H9 (cell line): ENCODE results near the gene PEX10. TPM values are rescaled to one million over a fixed set of nuclear protein-coding genes. Genes with fewer than 3 reads are reported as not detected.

ENCODE experiments used
- DNase-seq: peaks from one replicate; pipeline ENCODE4 v3.0.0-alpha.2; 2017
- H2AFZ ChIP-seq: one replicate; pipeline ENCODE4 v1.6.1; 2013; ENCODE audit warnings: mild to moderate bottlenecking, low read length, control low read depth, moderate library complexity
- H2AK5ac ChIP-seq: 2 replicates; pipeline ENCODE4 v1.6.1; 2013; ENCODE audit warnings: low read length, control low read depth, mixed read lengths; ENCODE audit not compliant: insufficient read length
- H2BK120ac ChIP-seq: one replicate; pipeline ENCODE4 v1.6.1; 2013; ENCODE audit warnings: low read depth, mild to moderate bottlenecking, low read length, control low read depth, inconsistent platforms; ENCODE audit not compliant: poor library complexity, severe bottlenecking
- H2BK12ac ChIP-seq: 2 replicates; pipeline ENCODE4 v1.6.1; 2013; ENCODE audit warnings: low read length, control low read depth, mixed read lengths, low read depth; ENCODE audit not compliant: insufficient read length
- H2BK15ac ChIP-seq: 2 replicates; pipeline ENCODE4 v1.6.1; 2013; ENCODE audit warnings: low read depth, low read length, control low read depth
- H2BK20ac ChIP-seq: one replicate; pipeline ENCODE4 v1.6.1; 2013; ENCODE audit warnings: low read depth, mild to moderate bottlenecking, low read length, control low read depth, inconsistent platforms; ENCODE audit not compliant: poor library complexity, severe bottlenecking
- H2BK5ac ChIP-seq: 2 replicates; pipeline ENCODE4 v1.6.1; 2013; ENCODE audit warnings: low read length, control low read depth, mixed read lengths; ENCODE audit not compliant: insufficient read length
- H3K14ac ChIP-seq: 2 replicates; pipeline ENCODE4 v1.6.1; 2013; ENCODE audit warnings: low read length, control low read depth; ENCODE audit not compliant: insufficient read depth
- H3K18ac ChIP-seq: 2 replicates; pipeline ENCODE4 v1.6.1; 2013; ENCODE audit warnings: low read depth, mild to moderate bottlenecking, mixed read lengths, low read length, control low read depth; ENCODE audit not compliant: insufficient read length
- H3K23ac ChIP-seq: 2 replicates; pipeline ENCODE4 v1.6.1; 2013; ENCODE audit warnings: low read length, control low read depth, mixed read lengths, low read depth; ENCODE audit not compliant: insufficient read length
- H3K23me2 ChIP-seq: 2 replicates; pipeline ENCODE4 v1.6.1; 2013; ENCODE audit warnings: low read depth, mild to moderate bottlenecking, mixed read lengths, low read length, control low read depth; ENCODE audit not compliant: insufficient read length, poor library complexity, severe bottlenecking
- H3K27ac ChIP-seq: 2 replicates; pipeline ENCODE4 v1.5.1; 2013; ENCODE audit warnings: low read length, control low read depth, mixed read lengths, low read depth; ENCODE audit not compliant: insufficient read length
- H3K27me3 ChIP-seq: 2 replicates; pipeline ENCODE4 v1.6.1; 2013; ENCODE audit warnings: low read length, control low read depth, inconsistent platforms; ENCODE audit not compliant: insufficient read depth
- H3K4ac ChIP-seq: 2 replicates; pipeline ENCODE4 v1.6.1; 2013; ENCODE audit warnings: low read depth, mild to moderate bottlenecking, control low read depth, inconsistent platforms, low read length, moderate library complexity
- H3K4me1 ChIP-seq: 2 replicates; pipeline ENCODE4 v1.6.1; 2013; ENCODE audit warnings: low read length, control low read depth, inconsistent platforms; ENCODE audit not compliant: insufficient read depth
- H3K4me2 ChIP-seq: 2 replicates; pipeline ENCODE4 v1.6.1; 2013; ENCODE audit warnings: low read length, control low read depth, mixed read lengths; ENCODE audit not compliant: insufficient read length, insufficient read depth
- H3K56ac ChIP-seq: 2 replicates; pipeline ENCODE4 v1.6.1; 2013; ENCODE audit warnings: low read depth, mild to moderate bottlenecking, mixed read lengths, low read length, control low read depth; ENCODE audit not compliant: insufficient read length
- H3K79me1 ChIP-seq: 2 replicates; pipeline ENCODE4 v1.6.1; 2013; ENCODE audit warnings: low read depth, mild to moderate bottlenecking, moderate library complexity, low read length, control low read depth, inconsistent platforms; ENCODE audit not compliant: insufficient read depth, poor library complexity, severe bottlenecking
- H3K79me2 ChIP-seq: 2 replicates; pipeline ENCODE4 v1.6.1; 2013; ENCODE audit warnings: low read length, control low read depth, inconsistent platforms; ENCODE audit not compliant: insufficient read depth
- H3K9ac ChIP-seq: 2 replicates; pipeline ENCODE4 v1.6.1; 2013; ENCODE audit warnings: low read length, control low read depth, mixed read lengths; ENCODE audit not compliant: insufficient read length; ENCODE audit errors: extremely low read depth
- H3K9me3 ChIP-seq: one replicate; pipeline ENCODE4 v1.6.1; 2013; ENCODE audit warnings: low read depth, low read length, inconsistent platforms; ENCODE audit not compliant: control insufficient read depth
- H3T11ph ChIP-seq: one replicate; pipeline ENCODE4 v1.6.1; 2013; ENCODE audit warnings: mild to moderate bottlenecking, low read length, control low read depth, inconsistent platforms
- H4K20me1 ChIP-seq: one replicate; pipeline ENCODE4 v1.6.1; 2013; ENCODE audit not compliant: control insufficient read depth, insufficient read length, insufficient read depth
- H4K5ac ChIP-seq: 2 replicates; pipeline ENCODE4 v1.6.1; 2013; ENCODE audit warnings: low read depth, mild to moderate bottlenecking, mixed read lengths, low read length, control low read depth; ENCODE audit not compliant: insufficient read length
- H4K8ac ChIP-seq: replicated peaks from 2 replicates; pipeline ENCODE4 v1.6.1; 2013; ENCODE audit warnings: low read length, control low read depth, mixed read lengths, low read depth; ENCODE audit not compliant: insufficient read length
- H4K91ac ChIP-seq: 2 replicates; pipeline ENCODE4 v1.6.1; 2013; ENCODE audit warnings: low read depth, mild to moderate bottlenecking, moderate library complexity, mixed read lengths, low read length, control low read depth; ENCODE audit not compliant: insufficient read length
- H3K27ac Mint-ChIP-seq, 3 experiments: 2 replicates in 2 of 3; 3 replicates in 1 of 3; pipeline ENCODE4 v1.8.0; 2020 to 2021; ENCODE audit warnings: mixed read lengths in 3 of 3, mild to moderate bottlenecking in 1 of 3, moderate library complexity in 1 of 3
- H3K27me3 Mint-ChIP-seq: 2 replicates; pipeline ENCODE4 v1.8.0; 2021; ENCODE audit warnings: low read depth, mild to moderate bottlenecking, moderate library complexity, mixed read lengths
- H3K36me3 Mint-ChIP-seq, 3 experiments: 2 replicates in 2 of 3; 3 replicates in 1 of 3; pipeline ENCODE4 v1.8.0; 2020 to 2021; ENCODE audit warnings: low read depth in 3 of 3, mixed read lengths in 3 of 3; ENCODE audit not compliant: insufficient read depth in 1 of 3
- H3K4me1 Mint-ChIP-seq, 2 experiments: 2 replicates each; pipeline ENCODE4 v1.8.0; 2020; ENCODE audit warnings: mixed read lengths in 2 of 2
- H3K4me3 Mint-ChIP-seq, 2 experiments: 2 replicates in 1 of 2; 3 replicates in 1 of 2; pipeline ENCODE4 v1.8.0; 2020 to 2021; ENCODE audit warnings: mild to moderate bottlenecking in 2 of 2, mixed read lengths in 2 of 2, moderate library complexity in 1 of 2
- H3K9me3 Mint-ChIP-seq, 2 experiments: 2 replicates in 1 of 2; 3 replicates in 1 of 2; pipeline ENCODE4 v1.8.0; 2020; ENCODE audit warnings: mild to moderate bottlenecking in 2 of 2, mixed read lengths in 2 of 2, moderate library complexity in 1 of 2
- WGBS: extraction: QIAGEN DNeasy Blood & Tissue Kit; methylation state at CpG from one replicate; pipeline ENCODE4 v1.1.7; 2013; ENCODE audit warnings: missing lambda C conversion rate, low lambda C conversion rate, mixed read lengths; ENCODE audit not compliant: insufficient read length; ENCODE audit errors: extremely low coverage; 5-methylcytosine and 5-hydroxymethylcytosine counted together
- total RNA-seq: library from RNA; stranded (reverse); gene quantifications from 2 replicates; pipeline ENCODE4 v1.2.1, GENCODE V29; 2021
- TF ChIP-seq, protein P1 (sequence below): fragments of 200-600 bp; sonication (generic); conservative IDR thresholded peaks from 3 replicates; pipeline ENCODE4 v1.8.0; 2021; ENCODE audit warnings: antibody characterized with exemption, mild to moderate bottlenecking

The PEX10 gene
- total RNA-seq, 1 experiment from 2014 or later, result 34.4 TPM

DNA sequence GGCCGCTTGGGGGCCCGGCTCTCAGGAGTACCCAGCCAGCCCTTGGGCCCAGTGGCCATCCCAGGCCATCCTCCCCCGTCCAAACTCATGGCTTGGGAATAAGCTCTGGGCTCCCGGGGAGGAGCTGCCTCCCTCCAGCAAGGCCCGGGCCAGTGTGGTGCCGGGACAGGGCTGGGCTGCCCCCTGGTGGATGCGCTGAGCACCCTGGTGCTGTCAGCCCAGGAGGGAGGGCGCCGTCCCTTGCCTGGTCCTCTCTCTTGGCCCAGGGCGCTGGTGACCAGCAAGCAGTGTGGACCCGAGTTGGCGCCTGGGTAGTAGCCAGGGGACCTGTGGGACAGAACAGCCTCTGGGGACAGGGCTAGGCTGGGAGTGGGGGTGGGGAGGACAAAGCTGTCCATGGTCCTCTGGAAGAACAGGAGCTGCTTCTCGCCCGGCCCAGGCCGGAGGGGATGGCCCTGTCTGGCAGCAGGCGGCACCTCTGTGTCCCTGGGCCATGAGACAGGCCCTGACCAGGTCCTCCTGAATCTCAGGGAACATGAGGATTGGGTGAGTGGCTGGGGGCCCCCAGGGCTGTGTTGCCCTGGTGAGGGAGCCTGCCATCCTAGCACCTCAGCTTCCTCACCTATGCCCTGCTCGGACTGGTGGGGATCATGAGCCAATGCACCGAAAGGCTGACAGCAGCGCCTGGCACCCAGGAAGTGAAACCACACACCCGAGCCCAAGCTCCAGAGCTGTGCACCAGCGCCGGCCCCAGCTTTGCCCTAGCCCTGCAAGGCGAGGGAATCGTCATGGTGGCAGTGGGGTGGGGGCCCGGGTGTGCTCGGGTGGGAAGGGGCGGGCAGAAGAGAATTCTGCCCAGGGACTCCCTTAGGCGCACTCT is 30.4 kb downstream of the PEX10 start:
- Histone ChIP-seq H3K23ac (no peak overlapping the region), H3K9ac (no peak overlapping the region), H2BK120ac (no peak overlapping the region), H3K4me1 (no peaks in the 10 kb centered on the region), H4K5ac (no peak overlapping the region), H2BK15ac (no peak overlapping the region), H3K27ac (no peak overlapping the region), H3K14ac (no peak overlapping the region), H3K23me2 (no peaks in the 10 kb centered on the region), H3K4ac (no peak overlapping the region), H3K79me1 (no peaks in the 10 kb centered on the region), H2BK5ac (no peak overlapping the region), H3K18ac (no peak overlapping the region), H2BK20ac (no peak overlapping the region), H3K79me2 (no peaks in the 10 kb centered on the region), H2AK5ac (no peak overlapping the region), H4K91ac (no peak overlapping the region), H2BK12ac (no peak overlapping the region), H4K8ac (no peak overlapping the region), H3K9me3 (no peaks in the 10 kb centered on the region), H3K27me3 (no peaks in the 10 kb centered on the region), H4K20me1 (no peaks in the 10 kb centered on the region), H3K4me2 (no peak overlapping the region), H3K56ac (no peak overlapping the region), H2AFZ (no peak overlapping the region), H3T11ph (no peak overlapping the region)
- Mint-ChIP-seq H3K27me3 (no peaks in the 10 kb centered on the region; the same call in 1 of the 2 replicates), H3K4me1 (peaks cover 3 to 4% of the 10 kb centered on the region in 2 experiments; a peak in 1 of 4 replicates), H3K9me3 (no peaks in the 10 kb centered on the region), H3K36me3 (peaks cover 0 to 5% (median 0%) of the 10 kb centered on the region in 3 experiments; a peak in 1 of 7 replicates), H3K27ac (no peak overlapping the region), H3K4me3 (no peak overlapping the region)
- TF ChIP-seq, protein P1, sequence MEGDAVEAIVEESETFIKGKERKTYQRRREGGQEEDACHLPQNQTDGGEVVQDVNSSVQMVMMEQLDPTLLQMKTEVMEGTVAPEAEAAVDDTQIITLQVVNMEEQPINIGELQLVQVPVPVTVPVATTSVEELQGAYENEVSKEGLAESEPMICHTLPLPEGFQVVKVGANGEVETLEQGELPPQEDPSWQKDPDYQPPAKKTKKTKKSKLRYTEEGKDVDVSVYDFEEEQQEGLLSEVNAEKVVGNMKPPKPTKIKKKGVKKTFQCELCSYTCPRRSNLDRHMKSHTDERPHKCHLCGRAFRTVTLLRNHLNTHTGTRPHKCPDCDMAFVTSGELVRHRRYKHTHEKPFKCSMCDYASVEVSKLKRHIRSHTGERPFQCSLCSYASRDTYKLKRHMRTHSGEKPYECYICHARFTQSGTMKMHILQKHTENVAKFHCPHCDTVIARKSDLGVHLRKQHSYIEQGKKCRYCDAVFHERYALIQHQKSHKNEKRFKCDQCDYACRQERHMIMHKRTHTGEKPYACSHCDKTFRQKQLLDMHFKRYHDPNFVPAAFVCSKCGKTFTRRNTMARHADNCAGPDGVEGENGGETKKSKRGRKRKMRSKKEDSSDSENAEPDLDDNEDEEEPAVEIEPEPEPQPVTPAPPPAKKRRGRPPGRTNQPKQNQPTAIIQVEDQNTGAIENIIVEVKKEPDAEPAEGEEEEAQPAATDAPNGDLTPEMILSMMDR, result peak; percentile 95
- peak; percentile 89 for DNase-seq
- WGBS, result no CpG with 5 or more reads among the region's 28 CpGs
